ENCODE measurements around the gene PICK1.

The PICK1 gene

GRCh38 chr22:38026130-38027111 lies 30.8 kb upstream of the PICK1 start:
- ChIA-PET CTCF (interaction anchor here (0.9 kb wide), 1 partner anchor 26 kb away, joined by 3 read pairs; no protein-coding TSS in a partner anchor), POLR2A (no interaction called here)
- no peak for DNase-seq (ENCODE audit: extremely low spot score)
- no peak for TF ChIP-seq CTCF (IDR thresholded peaks at IDR 0.05; ENCODE audit: control extremely low read depth, extremely low read depth, low read depth, missing control alignments)

GRCh38 chr22:38027487-38027886 lies 29.7 kb upstream of the PICK1 start:
- CTCF ChIA-PET, result no interaction called here
- no peak for DNase-seq (ENCODE audit: extremely low spot score)
- POLR2A ChIA-PET, result no interaction called here
- TF ChIP-seq CTCF (IDR thresholded peaks at IDR 0.05; ENCODE audit: control extremely low read depth, extremely low read depth, low read depth, missing control alignments), result no peak

- no peak for DNase-seq (ENCODE audit: extremely low spot score)
- no peak for TF ChIP-seq CTCF (IDR thresholded peaks at IDR 0.05; ENCODE audit: control extremely low read depth, extremely low read depth, low read depth, missing control alignments)
- POLR2A ChIA-PET, result no interaction called here
- CTCF ChIA-PET, result interaction anchor here (1.5 kb wide), 1 partner anchor 24 kb away, joined by 3 read pairs; no protein-coding TSS in a partner anchor
These were observed 28.7 kb upstream of the PICK1 start for GRCh38 chr22:38028344-38029130.

- TF ChIP-seq CTCF (IDR thresholded peaks at IDR 0.05; ENCODE audit: control extremely low read depth, extremely low read depth, low read depth, missing control alignments), result no peak
- DNase-seq (ENCODE audit: extremely low spot score), result no peak
- ChIA-PET POLR2A (no interaction called here), CTCF (interaction anchor here (1.5 to 3.7 kb wide), 2 partner anchors 23 kb away, joined by 3 to 14 read pairs; no protein-coding TSS in a partner anchor)
These were observed 27.8 kb upstream of the PICK1 start for GRCh38 chr22:38029370-38029769.

GRCh38 chr22:38029901-38030300 lies 27.3 kb upstream of the PICK1 start:
- ChIA-PET POLR2A (no interaction called here), CTCF (interaction anchor here (3.7 kb wide), 1 partner anchor 23 kb away, joined by 14 read pairs; no protein-coding TSS in a partner anchor)
- no peak for DNase-seq (ENCODE audit: extremely low spot score)
- no peak for TF ChIP-seq CTCF (IDR thresholded peaks at IDR 0.05; ENCODE audit: control extremely low read depth, extremely low read depth, low read depth, missing control alignments)
